ENCODE results near the gene MAPK9.
A peak's percentile ranks its signal among the peaks of the same experiment; 100 is the strongest.
"Not testable (repeated sequence)": the region's sequence is repeated elsewhere in the genome, so short reads cannot be mapped to it uniquely, and the experiment has no call there.

Gene MAPK9

GRCh38 chr5:180234271-180234670 is 57.6 kb downstream of the MAPK9 start:
- no peak for DNase-seq (ENCODE audit: low read depth)

GRCh38 chr5:180233729-180234128 is 58.2 kb downstream of the MAPK9 start:
- DNase-seq (ENCODE audit: low read depth): no peak

GRCh38 chr5:180230017-180230416 is 61.9 kb downstream of the MAPK9 start:
- DNase-seq (ENCODE audit: low read depth): no peak

- DNase-seq (ENCODE audit: low read depth): no peak
These were observed 69.8 kb downstream of the MAPK9 start for GRCh38 chr5:180222056-180222455.

- DNase-seq (ENCODE audit: low read depth): no peak
These were observed 74.1 kb downstream of the MAPK9 start for GRCh38 chr5:180217797-180218196.

- no peak for DNase-seq (ENCODE audit: low read depth)
These were observed 75.2 kb downstream of the MAPK9 start for GRCh38 chr5:180216646-180217171.

GRCh38 chr5:180215783-180216630 is 75.9 kb downstream of the MAPK9 start:
- DNase-seq (ENCODE audit: low read depth): no peak

GRCh38 chr5:180214870-180215770 is 76.8 kb downstream of the MAPK9 start:
- DNase-seq (ENCODE audit: low read depth): no peak

- DNase-seq (ENCODE audit: low read depth): no peak
These were observed 78.2 kb downstream of the MAPK9 start for GRCh38 chr5:180213657-180214207.

- DNase-seq (ENCODE audit: low read depth): no peak
These were observed 78.7 kb downstream of the MAPK9 start for GRCh38 chr5:180213256-180213600.

GRCh38 chr5:180212363-180213255 is 79.3 kb downstream of the MAPK9 start:
- no peak for DNase-seq (ENCODE audit: low read depth)

GRCh38 chr5:180211761-180212035 is 80.2 kb downstream of the MAPK9 start:
- DNase-seq (ENCODE audit: low read depth): no peak

GRCh38 chr5:180210961-180211760 is 80.7 kb downstream of the MAPK9 start:
- DNase-seq (ENCODE audit: low read depth): no peak

GRCh38 chr5:180210077-180210476 is 81.8 kb downstream of the MAPK9 start:
- not testable (repeated sequence) for DNase-seq (ENCODE audit: low read depth)

- peak; percentile 55 for DNase-seq (ENCODE audit: low read depth)
These were observed 82.7 kb downstream of the MAPK9 start, which contains the start of gene RASGEF1C for GRCh38 chr5:180209137-180209581. TSS of gene RASGEF1C (minus strand) at chr5:180209211. CDS start at chr5:180138052, 71,159 bp downstream.

GRCh38 chr5:180208435-180209081 is 83.3 kb downstream of the MAPK9 start:
- DNase-seq (ENCODE audit: low read depth): no peak

GRCh38 chr5:180208038-180208434 is 83.8 kb downstream of the MAPK9 start:
- no peak for DNase-seq (ENCODE audit: low read depth)

- no peak for DNase-seq (ENCODE audit: low read depth)
These were observed 84.3 kb downstream of the MAPK9 start for GRCh38 chr5:180207593-180207992.

GRCh38 chr5:180206993-180207392 is 84.9 kb downstream of the MAPK9 start:
- no peak for DNase-seq (ENCODE audit: low read depth)

GRCh38 chr5:180205916-180206315 is 86.0 kb downstream of the MAPK9 start:
- no peak for DNase-seq (ENCODE audit: low read depth)
